ENCODE data around the gene SRRM4.

GRCh38 chr12:119182701-119183493 is 201.6 kb downstream of the SRRM4 start:
- TF ChIP-seq REST (IDR thresholded peaks at IDR 0.05) (no peak), MAX (IDR thresholded peaks at IDR 0.05) (no peak), ATF3 (IDR thresholded peaks at IDR 0.05) (no peak), CTCF (IDR thresholded peaks at IDR 0.05; ENCODE audit: low read depth, low read length, missing input control) (no peak), RAD21 (IDR thresholded peaks at IDR 0.05) (no peak), SP1 (IDR thresholded peaks at IDR 0.05) (no peak), FOXA1 (IDR thresholded peaks at IDR 0.05) (no peak), EGR1 (IDR thresholded peaks at IDR 0.05; ENCODE audit: low read depth in 2 of 2) (no peak), RXRA (IDR thresholded peaks at IDR 0.05) (no peak), GABPA (IDR thresholded peaks at IDR 0.05 in 1 of 2, conservative IDR thresholded peaks at IDR 0.05 in 1 of 2) (no peak)

Measured in liver (tissue), 3 donors.